Stomach smooth muscle (tissue), 2 donors: Measurements from ENCODE around the gene L3MBTL4.

ENCODE experiments used
- H3K27ac ChIP-seq: one replicate; pipeline ENCODE4 v1.7.0; 2013; ENCODE audit warnings: mild to moderate bottlenecking, low read length, inconsistent platforms
- H3K27me3 ChIP-seq, 2 donors: one replicate each; pipeline ENCODE4 v1.7.0; 2013; ENCODE audit warnings: low read length in 2 of 2; ENCODE audit not compliant: insufficient read depth in 2 of 2, control insufficient read depth in 1 of 2
- H3K36me3 ChIP-seq, 2 donors: one replicate each; pipeline ENCODE4 v1.7.0; 2013; ENCODE audit warnings: low read length in 2 of 2; ENCODE audit not compliant: control insufficient read depth in 2 of 2, insufficient read depth in 2 of 2
- H3K4me1 ChIP-seq: one replicate; pipeline ENCODE4 v1.7.0; 2013; ENCODE audit warnings: low read length; ENCODE audit not compliant: control insufficient read depth, insufficient read depth
- H3K4me3 ChIP-seq, 2 donors: one replicate each; pipeline ENCODE4 v1.7.0; 2013; ENCODE audit warnings: low read length in 2 of 2
- H3K9ac ChIP-seq, 2 donors: one replicate each; pipeline ENCODE4 v1.7.0; 2013; ENCODE audit warnings: low read length in 2 of 2, mild to moderate bottlenecking in 1 of 2
- H3K9me3 ChIP-seq, 2 donors: one replicate each; pipeline ENCODE4 v1.7.0; 2013; ENCODE audit warnings: low read length in 2 of 2; ENCODE audit not compliant: control insufficient read depth in 2 of 2
- donor health status: healthy.
- donor health status: Pancreatic carcinoma.

L3MBTL4 gene

GRCh38 chr18:6333981-6334380 is 80.7 kb downstream of the L3MBTL4 start:
- Histone ChIP-seq H3K9ac (no peak overlapping the region), H3K9me3 (no peaks in the 10 kb centered on the region), H3K4me3 (no peak overlapping the region), H3K27me3 (no peaks in the 10 kb centered on the region), H3K27ac (no peak overlapping the region), H3K36me3 (no peaks in the 10 kb centered on the region), H3K4me1 (no peaks in the 10 kb centered on the region)

DNA sequence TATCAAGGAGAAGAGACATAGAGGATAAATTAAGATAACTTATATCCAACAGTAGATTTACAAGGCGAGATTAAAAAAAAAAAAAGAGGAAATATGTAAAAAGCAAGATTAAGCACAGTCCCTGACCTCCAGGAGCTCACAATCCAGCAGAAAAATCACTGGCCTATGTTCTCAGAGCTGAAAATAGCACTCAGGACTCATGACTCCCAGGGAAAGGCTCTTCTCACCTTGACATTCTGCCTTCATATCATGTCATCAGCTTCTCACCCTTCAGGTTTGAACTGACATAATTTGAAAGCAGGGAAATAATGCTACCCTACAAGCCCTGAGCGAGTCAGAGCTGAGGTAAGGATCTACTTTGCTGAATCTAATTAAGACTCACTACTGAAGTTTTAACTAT is 82.8 kb downstream of the L3MBTL4 start:
- Histone ChIP-seq H3K36me3 (no peaks in the 10 kb centered on the region), H3K27me3 (no peaks in the 10 kb centered on the region), H3K27ac (no peak overlapping the region), H3K9me3 (no peaks in the 10 kb centered on the region), H3K9ac (no peak overlapping the region), H3K4me3 (no peak overlapping the region), H3K4me1 (no peaks in the 10 kb centered on the region)

GRCh38 chr18:6330786-6331185 is 83.9 kb downstream of the L3MBTL4 start:
- no peak overlapping the region for H3K9ac ChIP-seq
- H3K27me3 ChIP-seq, result no peaks in the 10 kb centered on the region
- no peaks in the 10 kb centered on the region for H3K9me3 ChIP-seq
- no peak overlapping the region for H3K4me3 ChIP-seq
- no peaks in the 10 kb centered on the region for H3K36me3 ChIP-seq
- H3K27ac ChIP-seq, result no peak overlapping the region
- no peaks in the 10 kb centered on the region for H3K4me1 ChIP-seq

DNA sequence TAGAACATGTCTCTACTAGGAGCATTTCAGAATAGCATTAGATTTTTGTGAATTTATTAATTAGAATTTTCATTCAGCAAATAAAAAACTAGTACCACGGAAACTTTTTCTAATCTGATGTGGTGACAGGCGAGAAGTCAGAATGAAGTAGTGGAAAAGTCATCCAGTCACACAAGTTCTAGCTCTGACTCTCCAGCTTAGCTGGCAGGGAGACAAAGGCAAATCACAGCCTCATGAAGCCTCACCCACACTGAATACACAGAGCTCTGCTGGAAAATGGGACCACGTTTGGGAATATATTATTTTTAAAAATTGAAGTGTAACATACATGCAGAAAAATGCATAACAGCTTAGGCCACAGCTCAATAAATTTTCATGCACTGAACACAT is 86.1 kb downstream of the L3MBTL4 start:
- peaks cover 0 to 4% of the 10 kb centered on the region in 2 donors for H3K9me3 ChIP-seq
- no peaks in the 10 kb centered on the region for H3K4me1 ChIP-seq
- no peak overlapping the region for H3K4me3 ChIP-seq
- no peaks in the 10 kb centered on the region for H3K27me3 ChIP-seq
- no peak overlapping the region for H3K9ac ChIP-seq
- no peaks in the 10 kb centered on the region for H3K36me3 ChIP-seq
- no peak overlapping the region for H3K27ac ChIP-seq

- no peak overlapping the region for H3K4me3 ChIP-seq
- no peak overlapping the region for H3K9ac ChIP-seq
- H3K27me3 ChIP-seq, result no peaks in the 10 kb centered on the region
- H3K4me1 ChIP-seq, result no peaks in the 10 kb centered on the region
- H3K27ac ChIP-seq, result no peak overlapping the region
- H3K9me3 ChIP-seq, result peaks cover 0 to 4% of the 10 kb centered on the region in 2 donors
- H3K36me3 ChIP-seq, result no peaks in the 10 kb centered on the region
Observed at GRCh38 chr18:6327895-6328620, 86.7 kb downstream of the L3MBTL4 start.

GRCh38 chr18:6327485-6327884 is 87.2 kb downstream of the L3MBTL4 start:
- Histone ChIP-seq H3K36me3 (no peaks in the 10 kb centered on the region), H3K27ac (no peak overlapping the region), H3K27me3 (no peaks in the 10 kb centered on the region), H3K9ac (no peak overlapping the region), H3K4me1 (no peaks in the 10 kb centered on the region), H3K4me3 (no peak overlapping the region), H3K9me3 (peaks cover 0 to 4% of the 10 kb centered on the region in 2 donors)

GRCh38 chr18:6326566-6326965 is 88.1 kb downstream of the L3MBTL4 start:
- no peaks in the 10 kb centered on the region for H3K36me3 ChIP-seq

DNA sequence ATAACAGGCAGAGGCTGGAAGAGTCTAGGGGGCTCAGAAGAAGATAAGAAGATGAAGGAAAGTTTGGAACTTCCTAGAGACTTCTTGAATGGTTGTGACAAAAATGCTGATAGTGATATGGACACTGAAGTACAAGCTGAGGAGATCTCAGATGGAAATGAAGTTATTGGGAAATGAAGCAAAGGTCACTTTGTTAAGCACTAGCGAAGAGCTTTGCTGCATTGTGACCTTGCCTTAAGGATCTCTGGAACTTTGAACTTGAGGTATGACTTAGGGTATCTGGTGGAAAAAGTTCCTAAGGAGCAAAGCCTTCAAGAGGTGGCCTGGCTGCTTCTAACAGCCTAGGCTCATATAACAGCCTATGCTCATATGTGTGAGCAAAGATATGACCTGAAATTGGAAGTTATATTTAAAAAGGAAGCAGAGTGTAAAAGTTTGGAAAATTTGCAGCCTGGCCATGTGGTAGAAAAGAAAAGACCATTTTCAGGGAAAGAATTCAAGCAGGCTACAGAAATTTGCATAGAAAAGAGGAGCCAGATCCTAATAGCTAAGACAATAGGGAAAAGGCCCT is 91.3 kb downstream of the L3MBTL4 start:
- H3K36me3 ChIP-seq, result no peaks in the 10 kb centered on the region
- no peak overlapping the region for H3K9ac ChIP-seq
- H3K4me3 ChIP-seq, result no peak overlapping the region
- no peaks in the 10 kb centered on the region for H3K4me1 ChIP-seq
- no peaks in the 10 kb centered on the region for H3K27me3 ChIP-seq
- no peak overlapping the region for H3K27ac ChIP-seq
- peaks cover 0 to 7% of the 10 kb centered on the region in 2 donors for H3K9me3 ChIP-seq

More at GRCh38 chr18:6326566-6326965, 88.1 kb downstream of the L3MBTL4 start:
- H3K9me3 ChIP-seq, result peaks cover 0 to 4% of the 10 kb centered on the region in 2 donors
- no peak overlapping the region for H3K27ac ChIP-seq
- H3K27me3 ChIP-seq, result no peaks in the 10 kb centered on the region
- H3K4me1 ChIP-seq, result no peaks in the 10 kb centered on the region
- H3K4me3 ChIP-seq, result no peak overlapping the region
- H3K9ac ChIP-seq, result no peak overlapping the region

- H3K9me3 ChIP-seq, result peaks cover 2 to 3% of the 10 kb centered on the region in 2 donors
- peaks cover 0 to 3% of the 10 kb centered on the region in 2 donors for H3K36me3 ChIP-seq
- no peak overlapping the region for H3K9ac ChIP-seq
- H3K4me1 ChIP-seq, result no peaks in the 10 kb centered on the region
- H3K4me3 ChIP-seq, result no peak overlapping the region
- H3K27ac ChIP-seq, result no peak overlapping the region
- H3K27me3 ChIP-seq, result no peaks in the 10 kb centered on the region
Observed at GRCh38 chr18:6315517-6316331, 99.0 kb downstream of the L3MBTL4 start.

- H3K4me1 ChIP-seq, result no peaks in the 10 kb centered on the region
Observed at GRCh38 chr18:6313415-6313814, 101.3 kb downstream of the L3MBTL4 start.

More at GRCh38 chr18:6313415-6313814, 101.3 kb downstream of the L3MBTL4 start:
- H3K9ac ChIP-seq, result no peak overlapping the region
- no peak overlapping the region for H3K27ac ChIP-seq
- H3K9me3 ChIP-seq, result peaks cover 0 to 2% of the 10 kb centered on the region in 2 donors
- peaks cover 0 to 7% of the 10 kb centered on the region in 2 donors for H3K36me3 ChIP-seq
- no peaks in the 10 kb centered on the region for H3K27me3 ChIP-seq
- H3K4me3 ChIP-seq, result no peak overlapping the region
